SIG-M5 (cell line): ENCODE results near the gene FMO2.

Experiments used
- DNase-seq: peaks from one replicate; lab custom pipeline; 2025; lab: John Stamatoyannopoulos, UW

The FMO2 gene

GRCh38 chr1:171174560-171175294 is 10.4 kb upstream of the FMO2 start:
- no peak for DNase-seq

GRCh38 chr1:171177261-171177660 is 7.8 kb upstream of the FMO2 start:
- DNase-seq = no peak

GRCh38 chr1:171179318-171180227 is 5.5 kb upstream of the FMO2 start:
- DNase-seq = no peak

- no peak for DNase-seq
Measured at GRCh38 chr1:171180670-171181069, 4.4 kb upstream of the FMO2 start.

- no peak for DNase-seq
Measured at GRCh38 chr1:171188388-171189266, 3.5 kb downstream of the FMO2 start.

GRCh38 chr1:171191992-171192391 is 6.9 kb downstream of the FMO2 start:
- DNase-seq = no peak

GRCh38 chr1:171195767-171196166 is 10.7 kb downstream of the FMO2 start:
- DNase-seq = no peak

- DNase-seq = no peak
Measured at GRCh38 chr1:171196351-171196750, 11.3 kb downstream of the FMO2 start.

- DNase-seq = no peak
Measured at GRCh38 chr1:171198081-171198480, 13.0 kb downstream of the FMO2 start.

GRCh38 chr1:171204296-171204695 is 19.2 kb downstream of the FMO2 start:
- no peak for DNase-seq

GRCh38 chr1:171206204-171206977 is 21.3 kb downstream of the FMO2 start:
- no peak for DNase-seq

- DNase-seq = no peak
Measured at GRCh38 chr1:171206978-171207355, 21.9 kb downstream of the FMO2 start.

- DNase-seq = no peak
Measured at GRCh38 chr1:171207377-171207776, 22.3 kb downstream of the FMO2 start.

- DNase-seq = no peak
Measured at GRCh38 chr1:171210355-171210754, 25.3 kb downstream of the FMO2 start.

GRCh38 chr1:171212607-171213351 is 27.7 kb downstream of the FMO2 start:
- no peak for DNase-seq

GRCh38 chr1:171213559-171214454 is 28.7 kb downstream of the FMO2 start:
- DNase-seq = no peak

- no peak for DNase-seq
Measured at GRCh38 chr1:171217658-171218443, 32.8 kb downstream of the FMO2 start.

- no peak for DNase-seq
Measured at GRCh38 chr1:171218661-171219060, 33.6 kb downstream of the FMO2 start.
